Testis (tissue), 3 donors: ENCODE results near the gene STXBP5. TPM values are rescaled to one million over a fixed set of nuclear protein-coding genes. Genes with fewer than 3 reads are reported as not detected.

Experiments
- DNase-seq: peaks from one replicate; pipeline ENCODE4 v3.0.0-alpha.2; 2019
- H3K27ac ChIP-seq, 2 donors: fragments of 200-600 bp; sonication (generic); one replicate each; pipeline ENCODE4 v1.5.1; 2019
- H3K27me3 ChIP-seq: fragments of 200-600 bp; sonication (generic); one replicate; pipeline ENCODE4 v1.5.1; 2019
- H3K36me3 ChIP-seq: fragments of 200-600 bp; sonication (generic); one replicate; pipeline ENCODE4 v1.5.1; 2017; ENCODE audit warnings: low read depth; ENCODE audit errors: missing control alignments
- H3K4me1 ChIP-seq: fragments of 200-600 bp; sonication (generic); one replicate; pipeline ENCODE4 v1.5.1; 2019
- H3K4me3 ChIP-seq, 2 donors: fragments of 200-600 bp; sonication (generic); one replicate each; pipeline ENCODE4 v1.5.1; 2017 to 2019
- H3K9me3 ChIP-seq: fragments of 200-600 bp; sonication (generic); one replicate; pipeline ENCODE4 v1.5.1; 2017
- POLR2A ChIP-seq: fragments of 450-650 bp; IDR thresholded peaks from one replicate; pipeline ENCODE4 v1.6.1; 2017; ENCODE audit warnings: antibody characterized with exemption, mild to moderate bottlenecking, moderate library complexity
- WGBS, 2 donors: methylation state at CpG; one replicate each; pipeline ENCODE4 v1.1.5; 2018; 5-methylcytosine and 5-hydroxymethylcytosine counted together
- intact Hi-C: fragments of 100-400 bp; cut with DNase I; formaldehyde crosslinking; loops from one replicate; pipeline ENCODE4 v1.15.1; 2023; ENCODE audit warnings: low total_unique reads
- polyA plus RNA-seq: library from polyadenylated mRNA; stranded (reverse); fragments of 350-450 nt; fragmentation: Illumina TruSeq; extraction: RNeasy Lipid Tissue Mini Kit (QIAGEN cat#74804); gene quantifications from one replicate; pipeline ENCODE4 v1.2.3, GENCODE V29; 2014; ENCODE audit warnings: low read depth, low replicate concordance; ENCODE audit not compliant: insufficient read depth
- total RNA-seq, 2 donors: library from RNA; depleted of rRNA; stranded (reverse); fragments of >200 nt; gene quantifications; one replicate each; pipeline ENCODE4 v1.2.3, GENCODE V29; 2016
- TF ChIP-seq, protein P1 (sequence below), 3 experiments: fragments of 450-650 bp in 2 of 3; fragments of 200-600 bp in 1 of 3; sonication (generic) in 1 of 3; IDR thresholded peaks; one replicate each; pipeline ENCODE4 v1.5.1; 2016 to 2019; ENCODE audit warnings: antibody characterized with exemption in 3 of 3, mild to moderate bottlenecking in 2 of 3, moderate library complexity in 1 of 3

The STXBP5 gene
- total and polyA plus RNA-seq, 3 donors from 2014 or later: 29.9 to 47.4 (median 43.5) TPM

DNA sequence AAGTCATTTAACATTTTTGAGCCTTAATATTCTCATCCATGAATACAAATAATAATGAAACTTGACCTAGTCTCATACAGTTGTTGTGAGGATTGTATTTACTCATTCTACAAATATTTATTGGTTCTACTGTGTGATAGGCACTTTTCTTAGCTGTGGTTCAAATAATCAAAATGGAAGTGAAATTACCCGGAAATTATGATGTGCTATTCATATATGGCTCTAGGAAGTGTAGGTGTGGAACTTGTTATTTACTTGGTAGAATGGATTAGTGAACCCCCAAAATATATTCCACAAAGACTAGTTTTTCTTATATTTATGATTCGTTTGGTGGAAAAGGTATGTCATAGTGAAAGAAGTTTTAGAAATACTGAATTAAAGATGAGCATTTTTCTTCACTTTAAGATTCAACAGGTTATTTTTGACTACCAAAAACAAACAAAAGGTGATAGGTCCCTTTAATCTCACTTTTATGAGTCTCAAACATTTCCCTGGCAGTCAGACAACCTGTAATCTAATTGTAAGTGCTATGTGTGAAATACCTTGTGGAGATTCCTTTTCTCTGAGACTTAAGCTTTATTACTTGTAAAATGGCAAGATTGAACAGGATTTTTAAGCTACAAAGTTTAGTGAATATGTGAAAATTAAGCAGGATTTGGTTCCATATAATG lies 77.8 kb downstream of the STXBP5 start:
- H3K4me1 ChIP-seq: no peaks in the 10 kb centered on the region
- DNase-seq: no peak
- intact Hi-C loops: no loop called here
- no peaks in the 10 kb centered on the region for H3K9me3 ChIP-seq
- H3K27me3 ChIP-seq: no peaks in the 10 kb centered on the region
- H3K36me3 ChIP-seq: no peaks in the 10 kb centered on the region
- no peak for TF ChIP-seq POLR2A
- TF ChIP-seq, protein P1, sequence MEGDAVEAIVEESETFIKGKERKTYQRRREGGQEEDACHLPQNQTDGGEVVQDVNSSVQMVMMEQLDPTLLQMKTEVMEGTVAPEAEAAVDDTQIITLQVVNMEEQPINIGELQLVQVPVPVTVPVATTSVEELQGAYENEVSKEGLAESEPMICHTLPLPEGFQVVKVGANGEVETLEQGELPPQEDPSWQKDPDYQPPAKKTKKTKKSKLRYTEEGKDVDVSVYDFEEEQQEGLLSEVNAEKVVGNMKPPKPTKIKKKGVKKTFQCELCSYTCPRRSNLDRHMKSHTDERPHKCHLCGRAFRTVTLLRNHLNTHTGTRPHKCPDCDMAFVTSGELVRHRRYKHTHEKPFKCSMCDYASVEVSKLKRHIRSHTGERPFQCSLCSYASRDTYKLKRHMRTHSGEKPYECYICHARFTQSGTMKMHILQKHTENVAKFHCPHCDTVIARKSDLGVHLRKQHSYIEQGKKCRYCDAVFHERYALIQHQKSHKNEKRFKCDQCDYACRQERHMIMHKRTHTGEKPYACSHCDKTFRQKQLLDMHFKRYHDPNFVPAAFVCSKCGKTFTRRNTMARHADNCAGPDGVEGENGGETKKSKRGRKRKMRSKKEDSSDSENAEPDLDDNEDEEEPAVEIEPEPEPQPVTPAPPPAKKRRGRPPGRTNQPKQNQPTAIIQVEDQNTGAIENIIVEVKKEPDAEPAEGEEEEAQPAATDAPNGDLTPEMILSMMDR (IDR thresholded peaks at IDR 0.05): no peak
- H3K4me3 ChIP-seq: no peak overlapping the region
- H3K27ac ChIP-seq: no peak overlapping the region
- WGBS, 2 donors: 94 to 95% methylated on average over 2 of the region's 2 CpGs

DNA sequence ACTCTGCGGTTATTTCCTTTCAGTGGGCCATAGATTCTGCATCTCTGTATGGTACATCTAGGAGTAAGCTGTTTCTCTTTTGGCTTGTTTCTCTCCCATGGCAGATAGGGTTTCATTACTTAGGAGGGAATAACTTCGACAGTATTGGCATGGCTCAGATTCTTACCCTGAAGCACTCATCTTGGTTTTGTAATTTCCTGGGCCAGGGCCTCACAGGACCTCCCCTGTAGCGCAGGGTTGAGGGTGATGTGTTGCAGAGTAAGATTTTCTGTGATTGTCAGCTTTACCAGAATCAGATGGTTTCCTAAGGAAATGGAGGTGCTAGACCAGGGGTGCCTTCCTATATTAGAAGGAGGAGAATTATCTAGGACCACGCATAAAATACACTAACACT lies 78.3 kb downstream of the STXBP5 start:
- H3K27ac ChIP-seq: no peak overlapping the region
- WGBS, 2 donors: 95% methylated on average over 4 of the region's 4 CpGs
- intact Hi-C loops: no loop called here

DNA sequence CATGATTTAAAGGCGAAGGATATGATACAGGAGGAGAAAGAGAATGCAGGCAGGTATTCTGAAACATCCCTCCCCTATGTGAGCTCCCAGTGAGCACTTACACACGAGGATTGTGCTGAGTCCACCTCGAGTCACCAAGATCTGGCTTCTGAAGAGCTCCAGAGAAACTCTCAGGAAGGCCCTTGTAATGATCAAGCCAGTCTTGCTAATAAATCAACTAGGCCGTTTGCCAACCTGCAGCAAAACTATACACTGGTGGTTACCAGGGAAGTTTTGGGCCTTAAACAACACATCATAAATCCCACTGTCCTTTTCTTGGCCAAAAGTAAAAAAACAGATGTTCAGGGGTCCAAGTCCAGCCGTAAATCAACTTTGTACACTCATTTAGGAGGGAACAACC lies 79.2 kb downstream of the STXBP5 start:
- DNase-seq: no peak
- H3K27me3 ChIP-seq: no peaks in the 10 kb centered on the region
- H3K4me1 ChIP-seq: no peaks in the 10 kb centered on the region
- H3K36me3 ChIP-seq: no peaks in the 10 kb centered on the region
- no peak overlapping the region for H3K27ac ChIP-seq
- 66 to 67% methylated on average over 5 of the region's 5 CpGs for WGBS, 2 donors
- TF ChIP-seq, protein P1 (IDR thresholded peaks at IDR 0.05): no peak
- TF ChIP-seq POLR2A: no peak
- H3K4me3 ChIP-seq: no peak overlapping the region
- no peaks in the 10 kb centered on the region for H3K9me3 ChIP-seq
- intact Hi-C loops: no loop called here

More for the DNA sequence above, 78.3 kb downstream of the STXBP5 start:
- no peaks in the 10 kb centered on the region for H3K4me1 ChIP-seq
- no peaks in the 10 kb centered on the region for H3K27me3 ChIP-seq
- DNase-seq: no peak
- H3K9me3 ChIP-seq: no peaks in the 10 kb centered on the region
- TF ChIP-seq, protein P1 (IDR thresholded peaks at IDR 0.05): no peak
- TF ChIP-seq POLR2A: no peak
- no peaks in the 10 kb centered on the region for H3K36me3 ChIP-seq
- H3K4me3 ChIP-seq: no peak overlapping the region

DNA sequence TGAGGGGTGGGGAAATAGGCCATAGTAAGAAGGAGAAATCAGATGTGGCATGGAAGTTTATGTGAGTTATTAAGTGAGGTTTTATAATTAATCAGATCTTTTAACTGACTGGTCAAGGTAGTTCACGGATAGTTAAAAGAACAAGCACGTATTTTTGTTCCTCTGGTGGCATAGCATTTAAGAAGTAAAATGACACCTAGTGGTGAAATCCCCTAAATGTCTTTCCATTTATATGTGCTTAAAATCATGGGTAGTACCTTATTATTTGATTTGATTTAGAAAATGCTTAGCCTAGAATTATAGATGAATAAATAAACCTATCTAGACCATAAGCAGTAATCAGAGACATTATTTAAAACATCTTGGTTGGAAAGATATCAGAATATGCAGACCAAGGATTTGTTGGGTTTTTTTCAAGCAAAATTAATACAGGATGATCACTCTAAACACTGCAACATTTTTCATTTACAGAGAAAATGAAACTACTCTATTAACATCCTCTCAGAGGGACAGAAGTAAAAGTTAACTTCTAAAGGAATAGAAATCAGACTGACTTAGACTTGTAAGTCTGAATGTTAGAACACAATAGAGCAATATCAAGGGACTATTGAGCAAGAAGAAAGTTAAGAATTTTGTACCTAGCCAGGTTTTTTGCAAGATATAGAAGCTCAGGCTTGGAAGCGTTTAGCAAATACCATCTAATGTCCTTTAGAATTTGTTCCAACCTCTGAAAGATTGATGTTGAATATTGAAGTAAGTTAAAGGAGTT lies 81.1 kb downstream of the STXBP5 start:
- no peak for TF ChIP-seq POLR2A
- TF ChIP-seq, protein P1 (IDR thresholded peaks at IDR 0.05): peak in 2 of 3 experiments; percentile 38 to 46
- no peaks in the 10 kb centered on the region for H3K36me3 ChIP-seq
- no peak for DNase-seq
- intact Hi-C loops: no loop called here
- WGBS, 2 donors: 32 to 52% methylated on average over 3 of the region's 3 CpGs
- H3K27ac ChIP-seq: no peak overlapping the region
- H3K4me1 ChIP-seq: no peaks in the 10 kb centered on the region
- no peak overlapping the region for H3K4me3 ChIP-seq
- H3K9me3 ChIP-seq: no peaks in the 10 kb centered on the region
- no peaks in the 10 kb centered on the region for H3K27me3 ChIP-seq
